Karpas-422 (cell line): ENCODE data around the gene FAM114A1. TPM values are rescaled to one million over a fixed set of nuclear protein-coding genes. Genes with fewer than 3 reads are reported as not detected.

Source experiments
- DNase-seq: peaks from one replicate; pipeline ENCODE4 v3.0.0-alpha.2; 2015
- H2AFZ ChIP-seq: fragments of 200-600 bp; sonication (generic); 2 replicates; pipeline ENCODE4 v1.6.1; 2014; ENCODE audit warnings: antibody characterized with exemption, low read length, mixed read lengths
- H3K27ac ChIP-seq: fragments of 200-600 bp; sonication (generic); 2 replicates; pipeline ENCODE4 v1.5.1; 2014; ENCODE audit warnings: mild to moderate bottlenecking, low read length, moderate library complexity
- H3K27me3 ChIP-seq: fragments of 200-600 bp; sonication (generic); 2 replicates; pipeline ENCODE4 v1.6.1; 2014; ENCODE audit warnings: low read length, mixed read lengths
- H3K36me3 ChIP-seq: fragments of 200-600 bp; sonication (generic); 2 replicates; pipeline ENCODE4 v1.6.1; 2014; ENCODE audit warnings: low read length, mixed read lengths; ENCODE audit not compliant: insufficient read depth
- H3K4me1 ChIP-seq: fragments of 200-600 bp; sonication (generic); 2 replicates; pipeline ENCODE4 v1.6.1; 2014; ENCODE audit warnings: mild to moderate bottlenecking, low read length, mixed read lengths
- H3K4me2 ChIP-seq: fragments of 200-600 bp; sonication (generic); 2 replicates; pipeline ENCODE4 v1.6.1; 2014; ENCODE audit warnings: low read length, low read depth, mild to moderate bottlenecking; ENCODE audit not compliant: poor library complexity, severe bottlenecking
- H3K4me3 ChIP-seq: fragments of 200-600 bp; sonication (generic); 2 replicates; pipeline ENCODE4 v1.5.1; 2014; ENCODE audit warnings: mild to moderate bottlenecking, antibody characterized with exemption, low read length, mixed read lengths
- H3K79me2 ChIP-seq: fragments of 200-600 bp; sonication (generic); 2 replicates; pipeline ENCODE4 v1.6.1; 2014; ENCODE audit warnings: mild to moderate bottlenecking, low read length, mixed read lengths
- H3K9ac ChIP-seq: fragments of 200-600 bp; sonication (generic); 2 replicates; pipeline ENCODE4 v1.6.0; 2014; ENCODE audit warnings: low read length
- H3K9me2 ChIP-seq: fragments of 200-600 bp; sonication (generic), shearing (Covaris generic); replicated peaks from 2 replicates; pipeline ENCODE4 v1.6.0; 2014; ENCODE audit warnings: mild to moderate bottlenecking, low read length, moderate library complexity; ENCODE audit not compliant: insufficient read depth
- H3K9me3 ChIP-seq: fragments of 300-700, 200-600 bp; sonication (generic); 2 replicates; pipeline ENCODE4 v1.6.1; 2014; ENCODE audit warnings: low read length, mixed read lengths
- H4K20me1 ChIP-seq: fragments of 200-600 bp; sonication (generic); 2 replicates; pipeline ENCODE4 v1.6.1; 2014; ENCODE audit warnings: mild to moderate bottlenecking, antibody characterized with exemption, low read length, low read depth; ENCODE audit not compliant: insufficient read depth
- total RNA-seq: library from RNA; depleted of rRNA; stranded (reverse); fragments of >200 nt; shearing (Covaris generic); gene quantifications from 2 replicates; pipeline ENCODE4 v1.2.3, GENCODE V29; 2014; ENCODE audit warnings: low replicate concordance; rRNA removed

Gene FAM114A1
- total RNA-seq: 1.6 and 4.1 TPM in 2 replicates

DNA sequence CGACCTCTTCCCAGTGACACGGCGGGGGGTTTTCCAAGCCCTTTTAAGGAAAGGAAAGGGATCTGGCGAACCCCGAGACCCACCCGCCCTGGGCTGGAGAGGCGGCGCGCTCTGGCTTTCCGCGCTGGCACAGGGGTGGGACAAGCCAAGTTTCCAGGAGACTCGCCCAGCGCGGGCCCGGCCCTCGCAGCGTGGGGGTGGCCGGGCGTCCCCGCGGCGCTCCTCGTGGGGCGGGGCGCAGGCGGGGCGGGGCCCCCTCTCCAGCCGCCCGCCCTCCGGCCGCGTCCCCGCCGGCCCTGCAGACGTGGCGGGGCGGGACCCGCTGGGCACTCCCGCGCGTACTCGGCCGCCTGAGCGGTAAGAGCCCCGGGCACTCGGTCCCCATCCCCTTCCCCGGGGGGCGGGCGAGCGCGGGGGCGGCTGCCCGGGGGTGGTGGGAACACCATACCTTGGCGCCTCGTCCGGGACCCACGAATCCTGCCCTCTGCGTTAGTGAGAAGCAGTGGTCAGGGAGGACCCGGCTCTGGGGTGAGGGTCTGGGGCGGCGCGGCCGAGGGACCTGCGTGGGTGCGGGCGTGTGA is at the start of gene FAM114A1:
Gene FAM114A1 (plus strand): TSS at position 329 of the 581 bp plus-strand sequence. CDS start 10,273 bp downstream, outside the sequence.
- H3K4me2 ChIP-seq: peak within 1 kb of the TSS; percentile 77
- H3K27ac ChIP-seq: no peak within 1 kb of the TSS
- peaks cover 12% of the 10 kb centered on the region for H3K4me1 ChIP-seq
- H3K79me2 ChIP-seq: no peaks in the 10 kb centered on the region
- peak within 1 kb of the TSS; percentile 77 for H3K9ac ChIP-seq
- no peaks in the 10 kb centered on the region for H3K36me3 ChIP-seq
- no peaks in the 10 kb centered on the region for H4K20me1 ChIP-seq
- H3K9me3 ChIP-seq: no peaks in the 10 kb centered on the region
- H3K4me3 ChIP-seq: peak within 1 kb of the TSS; percentile 76
- peak; percentile 73 for DNase-seq
- H3K9me2 ChIP-seq: no peaks in the 10 kb centered on the region
- H2AFZ ChIP-seq: peak within 1 kb of the TSS; percentile 82
- H3K27me3 ChIP-seq: no peaks in the 10 kb centered on the region

DNA sequence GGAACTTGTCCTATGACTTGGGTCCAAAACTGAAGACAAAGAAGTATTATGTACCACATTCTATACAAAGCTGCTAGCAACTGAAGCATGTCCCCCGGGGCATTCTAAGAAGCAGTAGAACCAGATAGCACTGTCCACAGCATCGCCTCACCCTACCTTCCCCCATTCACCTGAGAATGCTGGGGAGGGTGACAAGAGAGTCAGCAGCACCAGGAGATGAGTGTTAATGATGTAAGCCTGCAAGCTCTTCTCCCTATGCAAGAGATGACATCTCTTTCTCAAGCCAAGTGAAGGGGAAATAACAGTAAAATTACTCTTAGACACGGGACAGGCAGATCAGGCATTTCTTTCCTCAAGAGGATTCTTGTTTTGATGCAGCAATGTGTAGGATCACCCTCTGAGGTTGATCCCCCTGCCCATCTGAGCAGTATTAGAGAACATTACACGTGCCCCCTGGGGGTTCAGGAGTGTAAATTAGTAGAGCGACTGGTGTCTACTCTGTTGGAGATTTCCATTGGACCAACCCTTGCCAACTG is 49.1 kb upstream of the FAM114A1 start:
- Histone ChIP-seq H3K4me2 (peak overlapping the region; percentile 44), H3K9ac (peak overlapping the region; percentile 47)
- no peak for DNase-seq

DNA sequence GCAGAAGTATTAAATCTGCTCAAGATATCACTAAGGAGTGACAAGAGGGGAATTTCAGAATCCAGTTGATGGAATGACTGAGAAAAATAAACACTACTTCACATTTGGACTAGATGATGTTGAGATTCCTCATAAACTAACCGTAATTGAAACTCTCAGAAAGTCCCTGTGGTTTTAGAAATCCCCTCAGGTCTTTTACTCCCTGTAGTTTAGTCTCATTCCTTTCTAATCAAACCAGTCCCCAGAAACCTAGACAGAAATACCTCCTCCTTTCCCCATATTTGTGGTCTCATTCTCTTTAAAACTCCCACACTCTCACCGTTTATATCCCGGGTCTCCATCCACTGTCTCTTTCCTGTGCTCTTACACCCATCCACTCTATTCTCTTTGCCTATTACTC is 48.0 kb upstream of the FAM114A1 start:
- Histone ChIP-seq H3K4me2 (no peak overlapping the region), H4K20me1 (no peaks in the 10 kb centered on the region), H3K79me2 (peaks cover 6% of the 10 kb centered on the region; the same call in 1 of the 2 replicates), H3K36me3 (peaks cover 6% of the 10 kb centered on the region; the same call in 1 of the 2 replicates), H3K9me2 (no peaks in the 10 kb centered on the region), H3K9ac (no peak overlapping the region), H3K4me1 (peaks cover 57% of the 10 kb centered on the region), H2AFZ (no peak overlapping the region), H3K4me3 (no peak overlapping the region), H3K27me3 (no peaks in the 10 kb centered on the region), H3K27ac (peak overlapping the region; percentile 71), H3K9me3 (peaks cover 7% of the 10 kb centered on the region; the same call in 1 of the 2 replicates)
- DNase-seq: no peak

More for the DNA sequence above, 49.1 kb upstream of the FAM114A1 start:
- Histone ChIP-seq H3K36me3 (peaks cover 13% of the 10 kb centered on the region; the same call in 1 of the 2 replicates), H2AFZ (no peak overlapping the region; the same call in 1 of the 2 replicates), H3K4me1 (peaks cover 57% of the 10 kb centered on the region), H3K4me3 (peak overlapping the region; percentile 9; the same call in 1 of the 2 replicates), H4K20me1 (no peaks in the 10 kb centered on the region), H3K79me2 (peaks cover 6% of the 10 kb centered on the region; the same call in 1 of the 2 replicates), H3K27ac (peak overlapping the region; percentile 71), H3K9me3 (peaks cover 7% of the 10 kb centered on the region; the same call in 1 of the 2 replicates), H3K9me2 (no peaks in the 10 kb centered on the region), H3K27me3 (no peaks in the 10 kb centered on the region)

DNA sequence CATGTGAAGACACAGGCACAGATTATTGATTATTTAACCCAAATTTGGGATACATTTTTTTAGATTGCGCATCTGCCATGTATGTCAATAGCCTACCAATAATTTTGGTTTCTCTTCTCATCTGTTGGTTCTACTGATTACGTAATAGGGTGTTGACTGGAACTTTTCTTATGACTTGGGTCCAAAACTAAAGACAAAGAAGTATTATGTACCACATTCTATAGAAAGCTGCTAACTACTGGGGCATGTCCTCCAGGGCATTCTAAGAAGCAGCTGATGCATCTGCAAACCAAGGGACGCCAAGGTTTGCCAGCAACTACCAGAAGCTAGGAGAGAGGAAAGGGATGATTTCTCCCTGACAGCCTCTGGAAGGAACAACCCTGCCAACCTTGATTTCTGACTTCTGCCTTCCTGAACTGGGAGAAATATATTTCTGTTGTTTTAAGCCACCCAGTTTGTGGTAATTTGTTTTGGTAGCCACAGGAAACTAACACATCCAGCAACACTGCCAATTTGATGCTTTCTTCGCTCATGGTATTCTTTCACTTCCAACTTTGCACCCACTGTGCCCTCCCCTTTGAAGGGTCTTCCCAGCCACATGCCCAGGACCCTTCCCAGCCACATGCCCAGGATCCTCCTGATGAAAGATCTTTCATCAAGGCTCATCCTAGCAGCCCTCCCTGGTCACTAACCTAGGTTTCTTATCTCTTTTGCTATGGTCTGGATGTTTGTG is 47.1 kb upstream of the FAM114A1 start:
- no peaks in the 10 kb centered on the region; the same call in 1 of the 2 replicates for H3K36me3 ChIP-seq
- H3K27me3 ChIP-seq: no peaks in the 10 kb centered on the region
- H3K4me2 ChIP-seq: no peak overlapping the region
- no peaks in the 10 kb centered on the region for H3K79me2 ChIP-seq
- no peak for DNase-seq
- no peak overlapping the region for H3K9ac ChIP-seq
- peaks cover 50% of the 10 kb centered on the region for H3K4me1 ChIP-seq
- H3K4me3 ChIP-seq: no peak overlapping the region
- no peaks in the 10 kb centered on the region for H3K9me3 ChIP-seq
- peak overlapping the region; percentile 71; the same call in 1 of the 2 replicates for H3K27ac ChIP-seq
- H4K20me1 ChIP-seq: no peaks in the 10 kb centered on the region
- H2AFZ ChIP-seq: no peak overlapping the region
- H3K9me2 ChIP-seq: no peaks in the 10 kb centered on the region

DNA sequence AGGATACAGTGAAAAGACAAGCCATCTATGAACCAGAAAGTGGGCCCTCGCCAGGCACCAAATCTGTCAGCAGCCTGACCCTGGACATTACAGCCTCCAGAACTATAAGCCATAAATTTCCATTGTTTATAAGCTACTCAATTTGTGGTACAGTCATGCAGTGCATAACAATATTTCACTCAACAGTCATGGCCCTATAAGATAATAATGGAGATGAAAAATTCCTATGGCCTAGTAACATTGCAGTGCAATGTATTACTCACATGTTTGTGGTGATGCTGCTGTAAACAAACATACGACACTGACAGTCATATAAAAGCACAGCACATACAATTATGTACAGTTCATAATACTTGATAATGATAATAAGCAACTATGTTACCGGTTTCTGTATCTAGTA is 45.9 kb upstream of the FAM114A1 start:
- H3K9ac ChIP-seq: no peak overlapping the region
- no peak overlapping the region for H3K4me3 ChIP-seq
- H3K79me2 ChIP-seq: peaks cover 9% of the 10 kb centered on the region
- no peaks in the 10 kb centered on the region for H4K20me1 ChIP-seq
- H3K36me3 ChIP-seq: peaks cover 7% of the 10 kb centered on the region; the same call in 1 of the 2 replicates
- no peaks in the 10 kb centered on the region for H3K9me3 ChIP-seq
- H3K27me3 ChIP-seq: no peaks in the 10 kb centered on the region
- no peak overlapping the region for H2AFZ ChIP-seq
- DNase-seq: no peak
- H3K9me2 ChIP-seq: no peaks in the 10 kb centered on the region
- no peak overlapping the region for H3K4me2 ChIP-seq
- H3K27ac ChIP-seq: no peak overlapping the region
- H3K4me1 ChIP-seq: peaks cover 38% of the 10 kb centered on the region

DNA sequence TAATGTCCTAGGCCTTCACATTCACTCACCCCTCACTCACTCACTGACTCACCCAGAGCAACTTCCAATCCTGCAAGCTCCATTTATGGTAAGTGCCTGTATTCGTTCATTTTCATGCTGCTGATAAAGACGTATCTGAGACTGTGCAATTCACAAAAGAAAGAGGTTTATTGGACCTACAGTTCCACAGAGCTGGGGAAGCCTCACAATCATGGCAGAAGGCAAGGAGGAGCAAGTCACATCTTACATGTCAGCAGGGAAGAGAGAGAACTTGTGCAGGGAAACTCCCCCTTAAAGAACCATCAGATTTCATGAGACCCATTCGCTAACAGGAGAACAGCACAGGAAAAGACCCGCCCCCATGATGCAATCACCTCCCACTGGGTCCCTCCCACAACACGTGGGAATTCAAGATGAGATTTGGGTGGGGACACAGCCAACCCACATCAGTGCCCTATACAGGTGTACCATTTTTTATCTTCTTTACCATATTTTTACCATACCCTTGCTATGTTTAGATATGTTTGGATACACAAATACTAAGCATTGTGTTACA is 44.8 kb upstream of the FAM114A1 start:
- no peak for DNase-seq
- Histone ChIP-seq H3K4me1 (peaks cover 30% of the 10 kb centered on the region), H3K79me2 (peaks cover 13% of the 10 kb centered on the region), H3K27ac (no peak overlapping the region), H2AFZ (no peak overlapping the region), H3K9me2 (no peaks in the 10 kb centered on the region), H3K9me3 (no peaks in the 10 kb centered on the region), H3K4me2 (no peak overlapping the region), H3K9ac (no peak overlapping the region), H3K4me3 (no peak overlapping the region), H3K27me3 (no peaks in the 10 kb centered on the region), H3K36me3 (peaks cover 7% of the 10 kb centered on the region; the same call in 1 of the 2 replicates), H4K20me1 (no peaks in the 10 kb centered on the region)

DNA sequence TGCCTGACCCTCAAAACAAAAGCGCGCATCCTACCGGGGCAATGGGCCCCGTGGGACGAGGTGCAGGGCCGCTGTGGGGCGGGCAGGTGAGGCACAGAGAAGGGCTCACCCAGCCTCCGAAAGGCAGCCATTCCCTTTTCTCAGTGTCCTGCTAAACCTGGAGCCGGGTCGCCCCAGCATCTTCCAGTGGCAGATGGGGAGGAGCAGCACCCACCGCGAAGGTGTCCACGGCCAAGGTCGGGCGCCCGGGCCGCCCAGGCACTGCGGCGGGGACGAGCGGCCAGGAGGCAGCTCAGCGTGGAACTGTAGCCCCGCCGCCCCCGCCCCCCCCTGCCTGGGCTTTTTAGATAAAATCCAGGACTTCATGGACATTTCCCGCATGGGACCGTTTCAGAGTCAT is 43.8 kb upstream of the FAM114A1 start:
- Histone ChIP-seq H3K9ac (no peak overlapping the region), H3K4me1 (peaks cover 21% of the 10 kb centered on the region), H3K9me2 (no peaks in the 10 kb centered on the region), H3K36me3 (peaks cover 10% of the 10 kb centered on the region), H3K9me3 (no peaks in the 10 kb centered on the region), H3K27ac (no peak overlapping the region), H4K20me1 (no peaks in the 10 kb centered on the region), H2AFZ (no peak overlapping the region), H3K4me2 (no peak overlapping the region), H3K4me3 (no peak overlapping the region), H3K79me2 (peaks cover 21% of the 10 kb centered on the region), H3K27me3 (no peaks in the 10 kb centered on the region)
- no peak for DNase-seq

DNA sequence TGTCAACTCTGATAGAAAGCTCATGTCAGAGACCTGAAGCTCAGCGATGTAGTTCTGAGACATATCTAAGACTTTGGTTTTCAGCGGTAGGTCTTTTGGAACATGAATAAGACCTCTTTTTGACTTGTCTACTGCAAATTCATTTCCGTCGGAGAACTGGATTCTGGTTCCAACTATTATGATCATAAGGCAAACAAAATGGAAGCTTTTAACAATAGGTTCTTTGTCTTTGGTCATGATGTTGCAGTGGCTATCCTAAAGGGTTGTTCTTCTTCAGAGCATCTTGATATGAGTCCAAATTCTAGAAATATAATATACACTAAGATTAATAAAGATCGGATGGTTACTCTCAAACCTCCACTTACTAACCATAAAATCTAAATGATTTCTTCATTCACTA is 38.4 kb upstream of the FAM114A1 start:
- Histone ChIP-seq H3K9me2 (no peaks in the 10 kb centered on the region), H3K4me3 (no peak overlapping the region), H3K36me3 (peaks cover 10% of the 10 kb centered on the region), H3K4me1 (peaks cover 29% of the 10 kb centered on the region), H3K9ac (no peak overlapping the region), H4K20me1 (no peaks in the 10 kb centered on the region), H3K9me3 (no peaks in the 10 kb centered on the region), H2AFZ (no peak overlapping the region), H3K79me2 (peaks cover 61% of the 10 kb centered on the region), H3K27me3 (no peaks in the 10 kb centered on the region), H3K27ac (peak overlapping the region; percentile 13; the same call in 1 of the 2 replicates), H3K4me2 (no peak overlapping the region)
- DNase-seq: no peak
